Neural progenitor cell (in vitro differentiated cells): ENCODE data around the gene CHSY3.

ENCODE experiments used
- CTCF ChIP-seq: fragments of 200-600 bp; sonication (generic); IDR thresholded peaks from 2 replicates; pipeline ENCODE4 v1.5.1; 2017; ENCODE audit warnings: antibody characterized with exemption, mild to moderate bottlenecking
- EZH2 ChIP-seq: fragments of 200-600 bp; sonication (generic); IDR thresholded peaks from 2 replicates; pipeline ENCODE4 v1.6.1; 2017; ENCODE audit warnings: antibody characterized with exemption, mild to moderate bottlenecking, moderate library complexity
- EZH2phosphoT487 ChIP-seq: fragments of 200-600 bp; sonication (generic); IDR thresholded peaks from 2 replicates; pipeline ENCODE4 v1.6.1; 2017; ENCODE audit warnings: antibody characterized with exemption

- no peak for TF ChIP-seq CTCF
- TF ChIP-seq EZH2, result no peak
- no peak for TF ChIP-seq EZH2phosphoT487
These were observed 186.5 kb downstream of the CHSY3 start for GRCh38 chr5:130090569-130091270.
